OCI-LY3 (cell line): ENCODE measurements around the gene HPS3.
"Not testable (repeated sequence)": the region's sequence is repeated elsewhere in the genome, so short reads cannot be mapped to it uniquely, and the experiment has no call there.

ENCODE experiments used
- H2AFZ ChIP-seq: fragments of 200-600, 300-600 bp; shearing (Covaris generic); 2 replicates; pipeline ENCODE4 v1.6.0; 2014; ENCODE audit warnings: antibody characterized with exemption, low read depth, low read length
- H3K27ac ChIP-seq: fragments of 200-600, 300-600 bp; sonication (generic); 2 replicates; pipeline ENCODE4 v1.5.1; 2014; ENCODE audit warnings: mild to moderate bottlenecking, low read length, moderate library complexity, mixed read lengths
- H3K27me3 ChIP-seq: fragments of 200-600, 300-600 bp; sonication (generic); 2 replicates; pipeline ENCODE4 v1.6.1; 2014; ENCODE audit warnings: low read depth, low read length, mixed read lengths
- H3K36me3 ChIP-seq: fragments of 200-600, 300-600 bp; sonication (generic); replicated peaks from 2 replicates; pipeline ENCODE3; 2014; ENCODE audit warnings: low read depth, low read length, mixed read lengths
- H3K4me1 ChIP-seq: fragments of 300-600, 200-600 bp; sonication (generic); 2 replicates; pipeline ENCODE4 v1.6.1; 2014; ENCODE audit warnings: low read length, mixed read lengths
- H3K4me2 ChIP-seq: fragments of 200-600, 300-600 bp; sonication (generic); 2 replicates; pipeline ENCODE4 v1.6.1; 2014; ENCODE audit warnings: low read length, mixed read lengths
- H3K4me3 ChIP-seq: fragments of 300-600, 200-600 bp; sonication (generic); 2 replicates; pipeline ENCODE4 v1.5.1; 2014; ENCODE audit warnings: antibody characterized with exemption, mild to moderate bottlenecking, low read length, moderate library complexity
- H3K79me2 ChIP-seq: fragments of 300-600, 200-600 bp; shearing (Covaris generic); 2 replicates; pipeline ENCODE4 v1.6.1; 2014; ENCODE audit warnings: mild to moderate bottlenecking, low read length, mixed read lengths
- H3K9ac ChIP-seq: fragments of 300-600, 200-600 bp; shearing (Covaris generic); 2 replicates; pipeline ENCODE4 v1.6.0; 2014; ENCODE audit warnings: mild to moderate bottlenecking, low read length, moderate library complexity
- H3K9me3 ChIP-seq: fragments of 200-600, 300-600 bp; shearing (Covaris generic); 2 replicates; pipeline ENCODE4 v1.6.1; 2014; ENCODE audit warnings: low read length, mixed read lengths; ENCODE audit not compliant: insufficient read depth
- H4K20me1 ChIP-seq: fragments of 200-600, 300-600 bp; sonication (generic); 2 replicates; pipeline ENCODE4 v1.6.1; 2016; ENCODE audit warnings: low read length, mixed read lengths; ENCODE audit not compliant: insufficient read depth
- EZH2phosphoT487 ChIP-seq: fragments of 200-600 bp; shearing (Covaris generic); IDR thresholded peaks from 2 replicates; pipeline ENCODE4 v1.6.1; 2018; ENCODE audit warnings: antibody characterized with exemption, mixed run types, low read depth
- TF ChIP-seq, protein P1 (sequence below): fragments of 200-600, 300-600 bp; sonication (generic); IDR thresholded peaks from 2 replicates; pipeline ENCODE4 v1.5.1; 2014; ENCODE audit warnings: antibody characterized with exemption, low read length, low read depth

Gene HPS3

DNA sequence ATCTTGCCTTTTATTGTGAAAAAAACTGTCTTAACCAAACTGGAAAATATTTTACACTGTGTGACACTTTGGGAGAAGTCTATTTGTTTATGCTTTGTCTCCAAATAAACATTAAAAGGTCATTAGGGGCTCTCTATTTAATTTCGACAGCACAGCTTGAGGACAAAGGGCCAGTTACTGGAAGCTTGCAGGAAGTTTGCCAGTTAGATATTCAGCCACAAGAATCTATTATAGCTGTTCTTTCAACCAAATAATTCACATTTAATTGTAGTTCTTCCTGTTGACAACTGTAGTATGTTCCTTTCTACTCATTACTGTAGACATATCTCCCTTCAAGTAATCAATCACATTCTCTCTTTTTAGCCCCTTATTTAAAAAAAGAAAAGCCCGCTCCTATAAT, 86.1 kb downstream of the HPS3 start:
- no peak overlapping the region for H3K27ac ChIP-seq
- no peak overlapping the region for H3K4me2 ChIP-seq
- TF ChIP-seq EZH2phosphoT487: no peak
- TF ChIP-seq, protein P1, sequence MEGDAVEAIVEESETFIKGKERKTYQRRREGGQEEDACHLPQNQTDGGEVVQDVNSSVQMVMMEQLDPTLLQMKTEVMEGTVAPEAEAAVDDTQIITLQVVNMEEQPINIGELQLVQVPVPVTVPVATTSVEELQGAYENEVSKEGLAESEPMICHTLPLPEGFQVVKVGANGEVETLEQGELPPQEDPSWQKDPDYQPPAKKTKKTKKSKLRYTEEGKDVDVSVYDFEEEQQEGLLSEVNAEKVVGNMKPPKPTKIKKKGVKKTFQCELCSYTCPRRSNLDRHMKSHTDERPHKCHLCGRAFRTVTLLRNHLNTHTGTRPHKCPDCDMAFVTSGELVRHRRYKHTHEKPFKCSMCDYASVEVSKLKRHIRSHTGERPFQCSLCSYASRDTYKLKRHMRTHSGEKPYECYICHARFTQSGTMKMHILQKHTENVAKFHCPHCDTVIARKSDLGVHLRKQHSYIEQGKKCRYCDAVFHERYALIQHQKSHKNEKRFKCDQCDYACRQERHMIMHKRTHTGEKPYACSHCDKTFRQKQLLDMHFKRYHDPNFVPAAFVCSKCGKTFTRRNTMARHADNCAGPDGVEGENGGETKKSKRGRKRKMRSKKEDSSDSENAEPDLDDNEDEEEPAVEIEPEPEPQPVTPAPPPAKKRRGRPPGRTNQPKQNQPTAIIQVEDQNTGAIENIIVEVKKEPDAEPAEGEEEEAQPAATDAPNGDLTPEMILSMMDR: no peak
- no peak overlapping the region for H2AFZ ChIP-seq
- H3K4me3 ChIP-seq: no peak overlapping the region
- no peaks in the 10 kb centered on the region for H3K4me1 ChIP-seq
- no peaks in the 10 kb centered on the region for H4K20me1 ChIP-seq
- H3K79me2 ChIP-seq: no peaks in the 10 kb centered on the region
- no peak overlapping the region for H3K9ac ChIP-seq
- H3K9me3 ChIP-seq: no peaks in the 10 kb centered on the region
- no peaks in the 10 kb centered on the region for H3K27me3 ChIP-seq
- H3K36me3 ChIP-seq: no peaks in the 10 kb centered on the region

DNA sequence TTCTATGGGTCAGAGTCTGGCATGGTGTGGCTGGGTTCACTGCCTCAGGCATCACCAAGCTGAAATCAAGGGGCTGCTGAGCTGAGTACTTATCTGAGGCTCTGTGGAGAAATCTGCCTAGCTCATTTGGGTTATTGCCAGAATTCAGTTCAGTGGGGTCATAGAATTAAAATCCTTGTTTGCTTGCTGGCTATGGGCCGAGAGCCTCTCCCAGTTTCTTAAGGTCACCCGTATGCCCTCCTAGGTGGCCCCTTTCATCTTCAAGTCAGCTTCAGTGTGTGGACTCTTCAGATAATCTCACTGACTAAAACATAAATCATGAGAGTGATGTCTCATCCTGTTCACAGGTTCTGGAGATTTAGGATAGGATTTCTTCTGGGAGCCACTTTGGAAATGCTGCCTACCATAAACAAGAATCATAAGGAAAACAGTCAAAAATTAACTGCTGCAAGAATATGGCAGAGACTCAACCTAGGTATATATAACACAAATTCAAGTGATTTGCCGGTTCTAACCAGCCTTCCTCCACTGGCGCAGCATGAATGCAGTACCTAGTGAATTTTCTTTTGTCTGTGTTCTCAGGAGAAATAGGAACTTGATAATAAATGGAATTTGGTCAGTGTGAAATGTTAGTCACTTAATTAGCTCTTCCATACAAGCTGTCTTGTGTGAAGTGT, 86.9 kb downstream of the HPS3 start:
- Histone ChIP-seq H3K4me3 (no peak overlapping the region), H3K4me2 (no peak overlapping the region), H2AFZ (no peak overlapping the region), H3K79me2 (no peaks in the 10 kb centered on the region), H3K27ac (no peak overlapping the region), H3K4me1 (no peaks in the 10 kb centered on the region), H4K20me1 (no peaks in the 10 kb centered on the region), H3K9me3 (no peaks in the 10 kb centered on the region), H3K9ac (no peak overlapping the region), H3K36me3 (no peaks in the 10 kb centered on the region), H3K27me3 (no peaks in the 10 kb centered on the region)
- TF ChIP-seq EZH2phosphoT487: no peak
- TF ChIP-seq, protein P1: no peak

DNA sequence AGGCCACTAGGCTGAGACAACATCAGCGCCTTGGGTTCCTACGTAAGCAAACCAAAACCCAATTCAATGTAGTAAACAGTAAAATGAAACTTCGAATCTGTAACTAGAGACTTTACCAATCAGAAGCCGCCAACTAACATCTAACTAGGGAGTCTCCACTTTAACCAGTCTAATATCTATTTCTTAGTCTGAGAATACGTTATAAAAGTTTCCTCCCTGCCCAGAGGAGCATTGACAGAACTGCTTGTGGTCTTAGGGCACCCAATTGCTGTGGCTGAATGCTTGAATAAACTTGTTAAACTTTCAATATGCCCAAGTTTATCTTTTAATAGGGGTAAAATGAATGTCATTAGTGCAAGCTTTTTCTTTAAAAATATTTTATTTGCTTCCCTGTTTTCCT, 87.9 kb downstream of the HPS3 start:
- H3K79me2 ChIP-seq: no peaks in the 10 kb centered on the region
- H3K4me2 ChIP-seq: no peak overlapping the region
- H3K9me3 ChIP-seq: no peaks in the 10 kb centered on the region
- no peaks in the 10 kb centered on the region for H3K4me1 ChIP-seq
- no peak overlapping the region for H2AFZ ChIP-seq
- no peaks in the 10 kb centered on the region for H4K20me1 ChIP-seq
- H3K36me3 ChIP-seq: no peaks in the 10 kb centered on the region
- H3K9ac ChIP-seq: no peak overlapping the region
- no peak overlapping the region for H3K27ac ChIP-seq
- no peaks in the 10 kb centered on the region for H3K27me3 ChIP-seq
- no peak for TF ChIP-seq EZH2phosphoT487
- TF ChIP-seq, protein P1: no peak
- no peak overlapping the region for H3K4me3 ChIP-seq

DNA sequence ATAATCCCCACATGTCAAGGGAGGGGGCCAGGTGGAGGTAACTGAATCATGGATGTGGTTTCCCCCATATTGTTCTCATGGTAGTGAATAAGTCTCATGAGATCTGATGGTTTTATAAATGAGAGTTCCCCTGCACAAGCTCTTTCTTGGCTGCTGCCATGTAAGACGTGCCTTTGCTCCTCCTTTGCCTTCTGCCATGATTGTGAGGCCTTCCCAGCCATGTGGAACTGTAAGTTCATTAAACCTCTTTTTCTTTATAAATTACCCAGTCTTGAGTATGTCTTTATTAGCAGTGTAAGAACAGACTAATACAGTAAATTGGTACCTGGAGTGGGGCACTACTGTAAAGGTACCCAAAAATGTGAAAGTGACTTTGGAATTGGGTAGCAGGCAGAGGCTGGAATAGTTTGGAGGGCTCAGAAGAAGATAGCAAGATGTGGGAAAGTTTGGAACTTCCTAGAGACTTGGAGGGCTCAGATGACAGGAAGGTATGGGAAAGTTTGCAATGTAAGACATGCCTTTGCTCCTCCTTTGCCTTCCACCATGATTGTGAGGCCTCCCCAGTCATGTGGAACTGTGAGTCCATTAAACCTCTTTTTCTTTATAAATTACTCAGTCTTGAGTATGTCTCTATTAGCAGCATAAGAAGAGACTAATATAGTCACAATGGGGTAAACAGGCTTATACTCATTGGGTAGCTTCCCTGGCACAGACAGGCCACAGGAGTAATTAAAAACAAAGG, 90.1 kb downstream of the HPS3 start:
- H3K9ac ChIP-seq, H3K4me1 ChIP-seq, H3K27me3 ChIP-seq, H3K4me3 ChIP-seq, H3K27ac ChIP-seq, H3K79me2 ChIP-seq, H4K20me1 ChIP-seq, H3K36me3 ChIP-seq, H3K9me3 ChIP-seq, H2AFZ ChIP-seq, H3K4me2 ChIP-seq: not testable (repeated sequence)
